SK-N-MC (cell line): Measurements from ENCODE around the gene ETFB.

Experiments used
- EZH2 ChIP-seq: fragments of 200-600 bp; sonication (generic); IDR thresholded peaks from one replicate; pipeline ENCODE4 v1.6.1; 2017; ENCODE audit warnings: antibody characterized with exemption
- POLR2AphosphoS5 ChIP-seq: IDR thresholded peaks from 2 replicates; pipeline ENCODE4 v1.6.1; 2012; ENCODE audit warnings: mild to moderate bottlenecking, low read depth, low read length, borderline replicate concordance

GRCh38 chr19:51327066-51328001 is 38.9 kb downstream of the ETFB start:
- no peak for TF ChIP-seq EZH2
- no peak for TF ChIP-seq POLR2AphosphoS5
